Measurements from ENCODE around the gene PRICKLE1.
A peak's percentile ranks its signal among the peaks of the same experiment; 100 is the strongest.

PRICKLE1 gene

GRCh38 chr12:42486407-42486806, 103.1 kb downstream of the PRICKLE1 start:
- no peak for TF ChIP-seq CTCF (IDR thresholded peaks at IDR 0.05; ENCODE audit: low read depth, low read length, missing control alignments)
- in situ Hi-C loops (cut with HindIII; ENCODE audit: low pct_ligation_motif_present, low sequenced_read_pairs) = no loop called here
- DNase-seq = no peak
- no peak overlapping the region for H3K4me3 ChIP-seq (ENCODE audit: low read depth, low read length)
- no peaks in the 10 kb centered on the region for H3K27me3 ChIP-seq (replicated peaks)
- no peak overlapping the region for H3K27ac ChIP-seq
- no peaks in the 10 kb centered on the region for H3K36me3 ChIP-seq (replicated peaks)

- TF ChIP-seq CTCF (IDR thresholded peaks at IDR 0.05; ENCODE audit: low read depth, low read length, missing control alignments) = no peak
- Histone ChIP-seq H3K27me3 (replicated peaks) (no peaks in the 10 kb centered on the region), H3K36me3 (replicated peaks) (no peaks in the 10 kb centered on the region), H3K27ac (no peak overlapping the region), H3K4me3 (ENCODE audit: low read depth, low read length) (no peak overlapping the region)
- in situ Hi-C loops (cut with HindIII; ENCODE audit: low pct_ligation_motif_present, low sequenced_read_pairs) = no loop called here
- no peak for DNase-seq
These were observed 103.7 kb downstream of the PRICKLE1 start for GRCh38 chr12:42485823-42486222.

- in situ Hi-C loops (cut with HindIII; ENCODE audit: low pct_ligation_motif_present, low sequenced_read_pairs) = no loop called here
- Histone ChIP-seq H3K4me3 (ENCODE audit: low read depth, low read length) (no peak overlapping the region), H3K27me3 (replicated peaks) (no peaks in the 10 kb centered on the region), H3K36me3 (replicated peaks) (no peaks in the 10 kb centered on the region), H3K27ac (no peak overlapping the region)
- TF ChIP-seq CTCF (IDR thresholded peaks at IDR 0.05; ENCODE audit: low read depth, low read length, missing control alignments) = no peak
- no peak for DNase-seq
These were observed 104.5 kb downstream of the PRICKLE1 start for GRCh38 chr12:42484996-42485395.

GRCh38 chr12:42483521-42483790, 106.1 kb downstream of the PRICKLE1 start:
- no peak for TF ChIP-seq CTCF (IDR thresholded peaks at IDR 0.05; ENCODE audit: low read depth, low read length, missing control alignments)
- H3K36me3 ChIP-seq (replicated peaks) = no peaks in the 10 kb centered on the region
- peak overlapping the region; percentile 84 for H3K4me3 ChIP-seq (ENCODE audit: low read depth, low read length)
- H3K27ac ChIP-seq = no peak overlapping the region
- no peaks in the 10 kb centered on the region for H3K27me3 ChIP-seq (replicated peaks)
- in situ Hi-C loops (cut with HindIII; ENCODE audit: low pct_ligation_motif_present, low sequenced_read_pairs) = no loop called here
- DNase-seq = no peak

- in situ Hi-C loops (cut with HindIII; ENCODE audit: low pct_ligation_motif_present, low sequenced_read_pairs) = no loop called here
- no peaks in the 10 kb centered on the region for H3K36me3 ChIP-seq (replicated peaks)
- DNase-seq = peak; percentile 37
- H3K27ac ChIP-seq = peak overlapping the region; percentile 10
- H3K27me3 ChIP-seq (replicated peaks) = no peaks in the 10 kb centered on the region
- H3K4me3 ChIP-seq (ENCODE audit: low read depth, low read length) = peak overlapping the region; percentile 84
- TF ChIP-seq CTCF (IDR thresholded peaks at IDR 0.05; ENCODE audit: low read depth, low read length, missing control alignments) = peak; percentile 59
These were observed 106.6 kb downstream of the PRICKLE1 start for GRCh38 chr12:42482748-42483520.
